Smooth muscle cell of bladder (primary cell): ENCODE measurements around the gene RNASEH2C. TPM values are rescaled to one million over a fixed set of nuclear protein-coding genes. Genes with fewer than 3 reads are reported as not detected.

Experiments used
- total RNA-seq: library from RNA; depleted of rRNA; stranded (reverse); fragments of >200 nt; gene quantifications from 2 replicates; pipeline ENCODE4 v1.2.3, GENCODE V29; 2014

RNASEH2C gene
- 34.8 and 39.8 TPM in 2 replicates for total RNA-seq

GRCh38 chr11:65720211-65720934, at the start of gene RNASEH2C:
RNASEH2C (minus strand) TSS chr11:65720798; CDS start chr11:65720758, 40 bp downstream.

DNA sequence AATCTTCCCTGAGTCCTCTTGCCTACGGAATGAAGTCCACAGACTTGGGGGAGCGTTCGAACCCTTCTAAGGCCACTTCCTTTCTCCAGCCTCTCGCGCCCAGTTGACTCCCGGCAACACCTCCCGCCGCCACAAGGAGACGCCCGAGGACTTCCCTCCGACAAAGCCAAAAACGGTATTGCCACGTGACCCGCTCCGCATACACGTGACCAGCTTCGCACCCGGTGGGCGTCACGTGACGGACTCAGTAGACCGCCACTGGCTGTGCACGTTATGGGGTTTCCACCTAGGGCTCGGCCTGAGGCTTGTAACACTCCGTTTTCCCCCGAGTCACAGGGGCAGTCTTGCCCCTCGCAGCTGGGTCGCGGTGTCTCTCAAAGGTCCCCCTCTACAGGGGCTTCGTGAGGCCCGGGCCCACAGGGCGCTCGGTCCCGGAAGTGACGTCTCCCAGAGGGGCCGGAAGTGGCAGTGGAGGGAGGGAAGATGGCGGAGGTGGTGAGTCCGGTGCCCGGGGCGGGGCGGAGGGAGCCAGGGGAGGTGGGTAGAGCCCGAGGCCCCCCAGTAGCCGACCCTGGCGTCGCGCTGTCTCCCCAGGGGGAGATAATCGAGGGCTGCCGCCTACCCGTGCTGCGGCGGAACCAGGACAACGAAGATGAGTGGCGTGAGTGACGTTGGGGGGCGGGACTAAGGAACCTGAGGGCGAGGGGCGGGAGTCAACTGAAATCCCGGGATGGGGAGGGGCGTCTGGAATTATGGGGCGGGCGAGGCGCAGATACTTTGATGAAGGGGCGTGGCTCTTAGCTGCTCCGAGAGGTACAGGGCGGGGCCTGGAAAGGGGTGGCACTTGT, 8.6 kb downstream of the RNASEH2C start, which contains the start of gene KAT5:
KAT5 (plus strand) TSS at position 468 of the 848 bp plus-strand sequence; CDS start at position 484, 16 bp downstream.

Other genes with a start within 250 kb of the RNASEH2C start
- gene MALAT1, start 221.8 kb downstream of the RNASEH2C start, total RNA-seq, result 9,122 and 13,115 TPM in 2 replicates
- 103 and 123 TPM in 2 replicates for gene SCYL1, start 195.7 kb downstream of the RNASEH2C start, total RNA-seq
- 19.3 and 40.2 TPM in 2 replicates for gene LTBP3, start 162.4 kb downstream of the RNASEH2C start, total RNA-seq
- gene ZNRD2, start 150.3 kb downstream of the RNASEH2C start, total RNA-seq, result 32.0 and 32.6 TPM in 2 replicates
- 9.1 and 14.3 TPM in 2 replicates for gene FAM89B, start 148.3 kb downstream of the RNASEH2C start, total RNA-seq
- gene EHBP1L1, start 144.7 kb downstream of the RNASEH2C start, total RNA-seq, result 30.4 and 35.2 TPM in 2 replicates
- gene KCNK7, start 125.0 kb downstream of the RNASEH2C start, total RNA-seq, result 0.09 and 0.43 TPM in 2 replicates
- gene MAP3K11, start 106.6 kb downstream of the RNASEH2C start, total RNA-seq, result 13.1 and 16.9 TPM in 2 replicates
- 8.4 and 12.6 TPM in 2 replicates for gene PCNX3, start 105.0 kb downstream of the RNASEH2C start, total RNA-seq
- gene SIPA1, start 82.7 kb downstream of the RNASEH2C start, total RNA-seq, result 8.1 and 13.7 TPM in 2 replicates
- 14.1 and 17.9 TPM in 2 replicates for gene RELA, start 57.9 kb downstream of the RNASEH2C start, total RNA-seq
- gene KAT5, start 8.5 kb downstream of the RNASEH2C start, total RNA-seq, result 38.0 and 44.3 TPM in 2 replicates
- gene AP5B1, start 60.2 kb upstream of the RNASEH2C start, total RNA-seq, result 4.0 and 5.5 TPM in 2 replicates
- gene OVOL1, start 66.3 kb upstream of the RNASEH2C start, total RNA-seq, result not detected in 2 replicates
- gene SNX32, start 113.2 kb upstream of the RNASEH2C start, total RNA-seq, result 0.65 and 1.3 TPM in 2 replicates
- 767 and 912 TPM in 2 replicates for gene CFL1, start 137.4 kb upstream of the RNASEH2C start, total RNA-seq
- gene MUS81, start 139.6 kb upstream of the RNASEH2C start, total RNA-seq, result 37.7 and 39.0 TPM in 2 replicates
- gene EFEMP2, start 152.0 kb upstream of the RNASEH2C start, total RNA-seq, result 72.7 and 94.0 TPM in 2 replicates
- gene CTSW, start 159.0 kb upstream of the RNASEH2C start, total RNA-seq, result not detected in 2 replicates
- 160 and 205 TPM in 2 replicates for gene FIBP, start 167.7 kb upstream of the RNASEH2C start, total RNA-seq
- 32.4 and 49.1 TPM in 2 replicates for gene CCDC85B, start 169.9 kb upstream of the RNASEH2C start, total RNA-seq
- 2.6 and 4.4 TPM in 2 replicates for gene FOSL1, start 179.6 kb upstream of the RNASEH2C start, total RNA-seq
- gene C11orf68, start 198.3 kb upstream of the RNASEH2C start, total RNA-seq, result 11.1 and 15.3 TPM in 2 replicates
- gene DRAP1, start 198.6 kb upstream of the RNASEH2C start, total RNA-seq, result 245 and 284 TPM in 2 replicates
- gene TSGA10IP, start 224.7 kb upstream of the RNASEH2C start, total RNA-seq, result not detected in 2 replicates
- gene SART1, start 240.9 kb upstream of the RNASEH2C start, total RNA-seq, result 60.3 and 78.4 TPM in 2 replicates